H9 (cell line): Measurements from ENCODE around the gene SYNPO. TPM values are rescaled to one million over a fixed set of nuclear protein-coding genes. Genes with fewer than 3 reads are reported as not detected.

Experiments used
- DNase-seq: peaks from one replicate; pipeline ENCODE4 v3.0.0-alpha.2; 2017
- H2AFZ ChIP-seq: one replicate; pipeline ENCODE4 v1.6.1; 2013; ENCODE audit warnings: mild to moderate bottlenecking, low read length, control low read depth, moderate library complexity
- H2AK5ac ChIP-seq: 2 replicates; pipeline ENCODE4 v1.6.1; 2013; ENCODE audit warnings: low read length, control low read depth, mixed read lengths; ENCODE audit not compliant: insufficient read length
- H2BK120ac ChIP-seq: one replicate; pipeline ENCODE4 v1.6.1; 2013; ENCODE audit warnings: low read depth, mild to moderate bottlenecking, low read length, control low read depth, inconsistent platforms; ENCODE audit not compliant: poor library complexity, severe bottlenecking
- H2BK12ac ChIP-seq: 2 replicates; pipeline ENCODE4 v1.6.1; 2013; ENCODE audit warnings: low read length, control low read depth, mixed read lengths, low read depth; ENCODE audit not compliant: insufficient read length
- H2BK15ac ChIP-seq: 2 replicates; pipeline ENCODE4 v1.6.1; 2013; ENCODE audit warnings: low read depth, low read length, control low read depth
- H2BK20ac ChIP-seq: one replicate; pipeline ENCODE4 v1.6.1; 2013; ENCODE audit warnings: low read depth, mild to moderate bottlenecking, low read length, control low read depth, inconsistent platforms; ENCODE audit not compliant: poor library complexity, severe bottlenecking
- H2BK5ac ChIP-seq: 2 replicates; pipeline ENCODE4 v1.6.1; 2013; ENCODE audit warnings: low read length, control low read depth, mixed read lengths; ENCODE audit not compliant: insufficient read length
- H3K14ac ChIP-seq: 2 replicates; pipeline ENCODE4 v1.6.1; 2013; ENCODE audit warnings: low read length, control low read depth; ENCODE audit not compliant: insufficient read depth
- H3K18ac ChIP-seq: 2 replicates; pipeline ENCODE4 v1.6.1; 2013; ENCODE audit warnings: low read depth, mild to moderate bottlenecking, mixed read lengths, low read length, control low read depth; ENCODE audit not compliant: insufficient read length
- H3K23ac ChIP-seq: 2 replicates; pipeline ENCODE4 v1.6.1; 2013; ENCODE audit warnings: low read length, control low read depth, mixed read lengths, low read depth; ENCODE audit not compliant: insufficient read length
- H3K23me2 ChIP-seq: 2 replicates; pipeline ENCODE4 v1.6.1; 2013; ENCODE audit warnings: low read depth, mild to moderate bottlenecking, mixed read lengths, low read length, control low read depth; ENCODE audit not compliant: insufficient read length, poor library complexity, severe bottlenecking
- H3K27ac ChIP-seq: 2 replicates; pipeline ENCODE4 v1.5.1; 2013; ENCODE audit warnings: low read length, control low read depth, mixed read lengths, low read depth; ENCODE audit not compliant: insufficient read length
- H3K27me3 ChIP-seq: 2 replicates; pipeline ENCODE4 v1.6.1; 2013; ENCODE audit warnings: low read length, control low read depth, inconsistent platforms; ENCODE audit not compliant: insufficient read depth
- H3K4ac ChIP-seq: 2 replicates; pipeline ENCODE4 v1.6.1; 2013; ENCODE audit warnings: low read depth, mild to moderate bottlenecking, control low read depth, inconsistent platforms, low read length, moderate library complexity
- H3K4me1 ChIP-seq: 2 replicates; pipeline ENCODE4 v1.6.1; 2013; ENCODE audit warnings: low read length, control low read depth, inconsistent platforms; ENCODE audit not compliant: insufficient read depth
- H3K4me2 ChIP-seq: 2 replicates; pipeline ENCODE4 v1.6.1; 2013; ENCODE audit warnings: low read length, control low read depth, mixed read lengths; ENCODE audit not compliant: insufficient read length, insufficient read depth
- H3K56ac ChIP-seq: 2 replicates; pipeline ENCODE4 v1.6.1; 2013; ENCODE audit warnings: low read depth, mild to moderate bottlenecking, mixed read lengths, low read length, control low read depth; ENCODE audit not compliant: insufficient read length
- H3K79me1 ChIP-seq: 2 replicates; pipeline ENCODE4 v1.6.1; 2013; ENCODE audit warnings: low read depth, mild to moderate bottlenecking, moderate library complexity, low read length, control low read depth, inconsistent platforms; ENCODE audit not compliant: insufficient read depth, poor library complexity, severe bottlenecking
- H3K79me2 ChIP-seq: 2 replicates; pipeline ENCODE4 v1.6.1; 2013; ENCODE audit warnings: low read length, control low read depth, inconsistent platforms; ENCODE audit not compliant: insufficient read depth
- H3K9ac ChIP-seq: 2 replicates; pipeline ENCODE4 v1.6.1; 2013; ENCODE audit warnings: low read length, control low read depth, mixed read lengths; ENCODE audit not compliant: insufficient read length; ENCODE audit errors: extremely low read depth
- H3K9me3 ChIP-seq: one replicate; pipeline ENCODE4 v1.6.1; 2013; ENCODE audit warnings: low read depth, low read length, inconsistent platforms; ENCODE audit not compliant: control insufficient read depth
- H3T11ph ChIP-seq: one replicate; pipeline ENCODE4 v1.6.1; 2013; ENCODE audit warnings: mild to moderate bottlenecking, low read length, control low read depth, inconsistent platforms
- H4K20me1 ChIP-seq: one replicate; pipeline ENCODE4 v1.6.1; 2013; ENCODE audit not compliant: control insufficient read depth, insufficient read length, insufficient read depth
- H4K5ac ChIP-seq: 2 replicates; pipeline ENCODE4 v1.6.1; 2013; ENCODE audit warnings: low read depth, mild to moderate bottlenecking, mixed read lengths, low read length, control low read depth; ENCODE audit not compliant: insufficient read length
- H4K8ac ChIP-seq: replicated peaks from 2 replicates; pipeline ENCODE4 v1.6.1; 2013; ENCODE audit warnings: low read length, control low read depth, mixed read lengths, low read depth; ENCODE audit not compliant: insufficient read length
- H4K91ac ChIP-seq: 2 replicates; pipeline ENCODE4 v1.6.1; 2013; ENCODE audit warnings: low read depth, mild to moderate bottlenecking, moderate library complexity, mixed read lengths, low read length, control low read depth; ENCODE audit not compliant: insufficient read length
- H3K27ac Mint-ChIP-seq, 3 experiments: 2 replicates in 2 of 3; 3 replicates in 1 of 3; pipeline ENCODE4 v1.8.0; 2020 to 2021; ENCODE audit warnings: mixed read lengths in 3 of 3, mild to moderate bottlenecking in 1 of 3, moderate library complexity in 1 of 3
- H3K27me3 Mint-ChIP-seq: 2 replicates; pipeline ENCODE4 v1.8.0; 2021; ENCODE audit warnings: low read depth, mild to moderate bottlenecking, moderate library complexity, mixed read lengths
- H3K36me3 Mint-ChIP-seq, 3 experiments: 2 replicates in 2 of 3; 3 replicates in 1 of 3; pipeline ENCODE4 v1.8.0; 2020 to 2021; ENCODE audit warnings: low read depth in 3 of 3, mixed read lengths in 3 of 3; ENCODE audit not compliant: insufficient read depth in 1 of 3
- H3K4me1 Mint-ChIP-seq, 2 experiments: 2 replicates each; pipeline ENCODE4 v1.8.0; 2020; ENCODE audit warnings: mixed read lengths in 2 of 2
- H3K4me3 Mint-ChIP-seq, 2 experiments: 2 replicates in 1 of 2; 3 replicates in 1 of 2; pipeline ENCODE4 v1.8.0; 2020 to 2021; ENCODE audit warnings: mild to moderate bottlenecking in 2 of 2, mixed read lengths in 2 of 2, moderate library complexity in 1 of 2
- H3K9me3 Mint-ChIP-seq, 2 experiments: 2 replicates in 1 of 2; 3 replicates in 1 of 2; pipeline ENCODE4 v1.8.0; 2020; ENCODE audit warnings: mild to moderate bottlenecking in 2 of 2, mixed read lengths in 2 of 2, moderate library complexity in 1 of 2
- CTCF ChIP-seq: fragments of 200-600 bp; sonication (generic); conservative IDR thresholded peaks from 3 replicates; pipeline ENCODE4 v1.8.0; 2021; ENCODE audit warnings: antibody characterized with exemption, mild to moderate bottlenecking
- WGBS: extraction: QIAGEN DNeasy Blood & Tissue Kit; methylation state at CpG from one replicate; pipeline ENCODE4 v1.1.7; 2013; ENCODE audit warnings: missing lambda C conversion rate, low lambda C conversion rate, mixed read lengths; ENCODE audit not compliant: insufficient read length; ENCODE audit errors: extremely low coverage; 5-methylcytosine and 5-hydroxymethylcytosine counted together
- total RNA-seq: library from RNA; stranded (reverse); gene quantifications from 2 replicates; pipeline ENCODE4 v1.2.1, GENCODE V29; 2021

SYNPO gene
- total RNA-seq, 1 experiment from 2014 or later, result 1.7 TPM

GRCh38 chr5:150694612-150695011, 54.2 kb downstream of the SYNPO start:
- Histone ChIP-seq H3T11ph (no peak overlapping the region), H3K4me1 (no peaks in the 10 kb centered on the region), H3K23ac (no peak overlapping the region), H3K18ac (no peak overlapping the region), H2AFZ (no peak overlapping the region), H3K4me2 (no peak overlapping the region), H3K9ac (no peak overlapping the region), H4K20me1 (no peaks in the 10 kb centered on the region), H3K56ac (no peak overlapping the region), H4K91ac (no peak overlapping the region), H2BK20ac (no peak overlapping the region), H3K79me2 (no peaks in the 10 kb centered on the region), H4K8ac (no peak overlapping the region), H2BK120ac (no peak overlapping the region), H3K27ac (no peak overlapping the region), H2AK5ac (no peak overlapping the region), H2BK12ac (no peak overlapping the region), H3K9me3 (no peaks in the 10 kb centered on the region), H2BK5ac (no peak overlapping the region), H3K23me2 (no peaks in the 10 kb centered on the region), H3K27me3 (no peaks in the 10 kb centered on the region), H3K14ac (no peak overlapping the region), H2BK15ac (no peak overlapping the region), H3K4ac (no peak overlapping the region), H3K79me1 (no peaks in the 10 kb centered on the region), H4K5ac (no peak overlapping the region)
- H3K4me3 Mint-ChIP-seq, result no peak overlapping the region
- no peaks in the 10 kb centered on the region for H3K9me3 Mint-ChIP-seq
- H3K36me3 Mint-ChIP-seq, result peaks cover 43 to 90% (median 77%) of the 10 kb centered on the region in 3 experiments; a peak in 6 of 7 replicates
- peaks cover 6 to 11% of the 10 kb centered on the region in 2 experiments for H3K4me1 Mint-ChIP-seq
- WGBS, result no CpG with 5 or more reads among the region's 3 CpGs
- DNase-seq, result no peak
- H3K27me3 Mint-ChIP-seq, result no peaks in the 10 kb centered on the region
- no peak for TF ChIP-seq CTCF
- no peak overlapping the region for H3K27ac Mint-ChIP-seq
